ENCODE measurements around the gene DOCK6.

- TF ChIP-seq CTCF (IDR thresholded peaks at IDR 0.05) (no peak), SIN3A (IDR thresholded peaks at IDR 0.05; ENCODE audit: borderline replicate concordance, insufficient read depth, low read depth, low read length) (no peak), REST (IDR thresholded peaks at IDR 0.05; ENCODE audit: insufficient read depth in 1 of 2, low read depth in 2 of 2, low read length in 1 of 2) (no peak)
Observed at GRCh38 chr19:11237321-11237720, 25.0 kb downstream of the DOCK6 start.
